ENCODE results near the gene C11orf71.

C11orf71 gene

GRCh38 chr11:114350022-114350421 is 50.3 kb downstream of the C11orf71 start:
- Histone ChIP-seq H3K9me3 (replicated peaks in 1 of 11) (peaks cover 6 to 15% (median 10%) of the 10 kb centered on the region in 11 experiments; a peak in 19 of 22 replicates), H4K20me1 (no peaks in the 10 kb centered on the region)

More at GRCh38 chr11:114350022-114350421, 50.3 kb downstream of the C11orf71 start:
- Histone ChIP-seq H3K4me3 (no peak overlapping the region), H3K4me1 (no peaks in the 10 kb centered on the region), H3K36me3 (no peaks in the 10 kb centered on the region; a peak in 1 of 22 replicates), H3K4me2 (no peak overlapping the region), H3K27ac (no peak overlapping the region), H3K9ac (no peak overlapping the region), H3K27me3 (no peaks in the 10 kb centered on the region)
- no peak for TF ChIP-seq Cebpa-rat (IDR thresholded peaks at IDR 0.05)

All from BLaER1 treated with 17β-estradiol and CSF1 and Interleukin-3, amounts not matched to agents 10 nM and 100 nM (cell line).